GM12878 (cell line): ENCODE results near the gene ZYX. TPM values are rescaled to one million over a fixed set of nuclear protein-coding genes. Genes with fewer than 3 reads are reported as not detected.

ENCODE experiments used
- ATAC-seq: fragments of 200-7000 bp; cut with Tn5 transposase; 3 replicates; pipeline ENCODE4 v1.9.1; 2020; ENCODE audit warnings: mild to moderate bottlenecking, moderate library complexity
- BruUV-seq: library from RNA; stranded (reverse); fragments of 400-500 nt; replicated peaks from 2 replicates; lab custom pipeline; 2021; lab: Mats Ljungman, UMichigan
- CTCF ChIA-PET: fragments of 300-600 bp; sonication (Branson Sonifier 250); formaldehyde crosslinking; extraction: SDS; loops from one replicate; lab custom pipeline; 2021; ENCODE audit warnings: inconsistent platforms; lab: Yijun Ruan, JAX
- POLR2A ChIA-PET: fragments of 350-600 bp; formaldehyde crosslinking; extraction: SDS; loops from one replicate; lab custom pipeline; 2021; ENCODE audit warnings: inconsistent platforms; lab: Charles Lee
- RAD21 ChIA-PET: fragments of 300-600 bp; sonication (Branson Sonifier 250); formaldehyde crosslinking; loops from one replicate; lab custom pipeline; 2023; ENCODE audit warnings: antibody characterized with exemption; ENCODE audit not compliant: unreplicated experiment; lab: Charles Lee
- SMC1A ChIA-PET: fragments of 300-600 bp; sonication (Branson Sonifier 250); formaldehyde crosslinking; loops from one replicate; lab custom pipeline; 2023; ENCODE audit not compliant: unreplicated experiment, uncharacterized antibody; lab: Charles Lee
- DNase-seq: peaks from one replicate; pipeline ENCODE4 v3.0.0-alpha.2; 2011; ENCODE audit warnings: low read depth, low spot score
- FAIRE-seq: peaks from 3 replicates; lab custom pipeline; 2011; peaks lifted over from hg19 to GRCh38; lab: Jason Lieb, UNC
- H2AFZ ChIP-seq: 2 replicates; pipeline ENCODE4 v1.6.0; 2011; ENCODE audit warnings: low read depth, low read length, control low read depth; ENCODE audit not compliant: control insufficient read depth
- H3K27ac ChIP-seq: 2 replicates; pipeline ENCODE4 v1.5.1; 2011; ENCODE audit warnings: control low read depth; ENCODE audit not compliant: control insufficient read depth, insufficient read depth
- H3K27me3 ChIP-seq, 2 experiments: replicated peaks in 1 of 2; 2 replicates each; pipeline versions ENCODE4 v1.6.0 to v1.6.1; 2011; ENCODE audit warnings: low read length in 1 of 2; ENCODE audit not compliant: control insufficient read depth in 2 of 2, insufficient read depth in 2 of 2
- H3K36me3 ChIP-seq, 2 experiments: 2 replicates each; pipeline ENCODE4 v1.5.1; 2011; ENCODE audit warnings: low read length in 1 of 2; ENCODE audit not compliant: control insufficient read depth in 2 of 2, insufficient read depth in 2 of 2
- H3K4me1 ChIP-seq: 2 replicates; pipeline ENCODE4 v1.6.1; 2011; ENCODE audit warnings: mild to moderate bottlenecking, low read length, moderate library complexity, mixed read lengths; ENCODE audit not compliant: control insufficient read depth, insufficient read depth
- H3K4me2 ChIP-seq: 2 replicates; pipeline ENCODE4 v1.6.0; 2011; ENCODE audit warnings: control low read depth; ENCODE audit not compliant: control insufficient read depth, insufficient read depth
- H3K4me3 ChIP-seq: fragments of 200-600 bp; sonication (generic); 2 replicates; pipeline ENCODE4 v1.5.1; 2016
- H3K79me2 ChIP-seq: 2 replicates; pipeline ENCODE4 v1.6.0; 2011; ENCODE audit warnings: low read length; ENCODE audit not compliant: control insufficient read depth, insufficient read depth
- H3K9ac ChIP-seq: 2 replicates; pipeline ENCODE4 v1.8.0; 2011; ENCODE audit warnings: low read length, control low read depth, mixed read lengths; ENCODE audit not compliant: control insufficient read depth, insufficient read depth
- H3K9me3 ChIP-seq: replicated peaks from 3 replicates; pipeline ENCODE4 v1.5.1; 2011; ENCODE audit warnings: mild to moderate bottlenecking, low read length; ENCODE audit not compliant: control insufficient read depth, insufficient read depth
- H4K20me1 ChIP-seq: 2 replicates; pipeline ENCODE4 v1.6.0; 2011; ENCODE audit not compliant: control insufficient read depth, insufficient read depth
- ATF7 ChIP-seq: fragments of 450-650 bp; IDR thresholded peaks from 2 replicates; pipeline ENCODE4 v1.6.1; 2016; ENCODE audit warnings: low read depth, mild to moderate bottlenecking
- BMI1 ChIP-seq: fragments of 450-650 bp; IDR thresholded peaks from 2 replicates; pipeline ENCODE4 v1.6.1; 2016; ENCODE audit warnings: mild to moderate bottlenecking, moderate library complexity, borderline replicate concordance
- CHD1 ChIP-seq: IDR thresholded peaks from 2 replicates; pipeline ENCODE4 v1.6.1; 2012; ENCODE audit warnings: low read depth, low read length, improper control_type of control experiment
- FOS ChIP-seq: IDR thresholded peaks from 3 replicates; pipeline ENCODE4 v1.6.1; 2011; ENCODE audit warnings: borderline replicate concordance; ENCODE audit not compliant: insufficient read length; ENCODE audit errors: extremely low read depth
- HDGF ChIP-seq: fragments of 450-650 bp; IDR thresholded peaks from 2 replicates; pipeline ENCODE4 v1.6.1; 2016; ENCODE audit warnings: antibody characterized with exemption
- HSF1 ChIP-seq: fragments of 150-350 bp; IDR thresholded peaks from 2 replicates; pipeline ENCODE4 v1.6.1; 2014; ENCODE audit warnings: mild to moderate bottlenecking, low read depth, low read length
- NR2F1 ChIP-seq: fragments of 450-650 bp; conservative IDR thresholded peaks from 2 replicates; pipeline ENCODE4 v1.6.1; 2017; ENCODE audit warnings: mild to moderate bottlenecking
- POLR2AphosphoS5 ChIP-seq: IDR thresholded peaks from 2 replicates; pipeline ENCODE4 v1.6.1; 2011; ENCODE audit warnings: mild to moderate bottlenecking, low read length, inconsistent platforms
- RFX5 ChIP-seq: IDR thresholded peaks from 2 replicates; pipeline ENCODE4 v1.6.1; 2011; ENCODE audit warnings: low read depth, low read length, improper control_type of control experiment
- SIN3A ChIP-seq: IDR thresholded peaks from 2 replicates; pipeline ENCODE4 v1.6.1; 2012; ENCODE audit warnings: low read depth, low read length, improper control_type of control experiment
- SMC3 ChIP-seq: IDR thresholded peaks from 2 replicates; pipeline ENCODE4 v1.6.1; 2011; ENCODE audit warnings: low read length, improper control_type of control experiment, borderline replicate concordance
- SPI1 ChIP-seq: IDR thresholded peaks from 2 replicates; pipeline ENCODE4 v1.6.1; 2011; ENCODE audit warnings: low read depth, mild to moderate bottlenecking, low read length, moderate library complexity, borderline replicate concordance; ENCODE audit not compliant: insufficient read depth
- SUPT20H ChIP-seq: IDR thresholded peaks from 2 replicates; pipeline ENCODE4 v1.6.1; 2011; ENCODE audit warnings: low read depth, mild to moderate bottlenecking, low read length, moderate library complexity, borderline replicate concordance; ENCODE audit not compliant: control insufficient read depth
- YY1 ChIP-seq: IDR thresholded peaks from 2 replicates; pipeline ENCODE4 v1.6.1; 2011; ENCODE audit warnings: low read depth, mild to moderate bottlenecking, low read length
- ZBTB11 ChIP-seq: fragments of 450-650 bp; formaldehyde crosslinking; IDR thresholded peaks from 2 replicates; pipeline ENCODE4 v1.5.0; 2022; ENCODE audit warnings: mild to moderate bottlenecking, missing genetic modification characterization
- WGBS: methylation state at CpG from one replicate; pipeline ENCODE4 v1.1.6; 2016; ENCODE audit warnings: low lambda C conversion rate; ENCODE audit not compliant: insufficient replicate concordance, insufficient coverage; ENCODE audit errors: missing lambda C conversion rate; 5-methylcytosine and 5-hydroxymethylcytosine counted together
- in situ Hi-C: fragments of 300-500 bp; cut with MboI; formaldehyde crosslinking; loops from 9 replicates; pipeline ENCODE4 v1.14.3; 2018; ENCODE audit warnings: mixed read lengths
- intact Hi-C: fragments of 100-400 bp; cut with micrococcal nuclease; formaldehyde crosslinking; loops from one replicate; pipeline ENCODE4 v1.14.2; 2022; ENCODE audit not compliant: unreplicated experiment
- polyA plus RNA-seq, 11 experiments: library from polyadenylated mRNA; depleted of rRNA in 4 of 11; unstranded in 6 of 11; stranded (reverse) in 5 of 11; fragments of >200 nt; fragmentation: Nextera tagmentation in 4 of 11; fragmentation: Illumina TruSeq in 1 of 11; extraction: Ambion mirVana in 4 of 11; extraction: Trizol in 1 of 11; gene quantifications; 1 replicate in 1 of 11; 2 replicates in 10 of 11; pipeline versions ENCODE4 v1.2.1 to v1.2.3, GENCODE V29; 2011 to 2016; ENCODE audit warnings: inconsistent platforms in 2 of 11, missing spikeins in 2 of 11, low read depth in 1 of 11
- total RNA-seq, 4 experiments: library from RNA; depleted of rRNA in 3 of 4; stranded (reverse); fragments of >200 nt in 3 of 4; fragmentation: Illumina TruSeq in 1 of 4; extraction: Trizol in 1 of 4; gene quantifications; 2 replicates each; pipeline versions ENCODE4 v1.2.1 to v1.2.3, GENCODE V29; 2013 to 2021
- TF ChIP-seq, protein P1 (sequence below): fragments of 150-350 bp; IDR thresholded peaks from 2 replicates; pipeline ENCODE4 v1.6.1; 2016; ENCODE audit warnings: low read depth, low read length

Gene ZYX
- total and polyA plus RNA-seq, 10 of the 15 experiments (the other 5 are each of a cell fraction or from before 2014, with no cell fraction given) = 2.1 to 100 (median 27.6) TPM

DNA sequence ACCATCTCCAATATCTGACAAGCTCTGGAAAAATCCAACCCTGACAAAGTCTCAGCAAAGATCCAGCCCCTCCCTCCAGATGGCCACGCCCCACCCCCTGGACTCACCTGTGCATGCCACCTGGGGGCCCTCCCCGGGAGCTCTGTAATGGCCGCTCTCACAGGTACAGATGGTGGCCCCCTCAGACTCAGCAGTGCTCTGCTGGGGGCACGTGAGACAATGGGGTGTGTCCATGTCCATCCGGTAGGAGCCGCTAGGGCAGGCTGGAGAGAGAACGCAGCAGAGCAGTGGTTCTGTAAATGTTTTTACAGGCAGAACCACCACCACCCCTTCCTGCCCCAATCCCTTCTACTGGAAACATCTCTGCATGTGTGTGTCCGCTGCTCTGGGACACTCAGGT, 18.0 kb downstream of the ZYX start (continued):
- TF ChIP-seq SUPT20H = no peak
- no peak for TF ChIP-seq HSF1
- TF ChIP-seq NR2F1 = no peak
- no peak for TF ChIP-seq SPI1

DNA sequence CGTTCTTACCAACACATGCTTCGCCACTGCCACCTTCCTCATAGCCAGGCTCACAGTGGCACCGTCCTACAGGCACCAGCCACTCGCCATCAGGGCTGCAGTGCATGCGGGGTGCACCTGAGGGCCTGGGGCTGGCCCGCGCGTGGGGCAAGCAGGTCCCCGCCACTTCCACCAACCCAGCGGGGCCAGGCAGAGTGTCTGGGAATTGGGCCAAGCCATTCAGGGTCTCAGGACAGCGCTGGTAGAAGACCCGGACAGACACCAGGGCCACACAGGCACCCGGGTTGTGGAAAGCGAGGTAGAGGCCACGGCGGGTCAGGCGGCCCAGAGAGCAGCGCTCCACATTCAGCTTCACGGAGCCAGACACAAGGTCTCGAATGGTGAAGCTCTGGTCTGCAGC, 18.5 kb downstream of the ZYX start:
- no peaks in the 10 kb centered on the region for H4K20me1 ChIP-seq
- ChIA-PET CTCF (interaction anchor here (0.8 kb wide), 1 partner anchor 16 kb away, joined by 3 read pairs; no protein-coding TSS in a partner anchor), SMC1A (no interaction called here), RAD21 (no interaction called here), POLR2A (no interaction called here)
- no peak overlapping the region for H3K4me2 ChIP-seq
- BruUV-seq = no TSS peak
- H3K36me3 ChIP-seq = no peaks in the 10 kb centered on the region
- no peaks in the 10 kb centered on the region for H3K9me3 ChIP-seq
- H3K9ac ChIP-seq = no peak overlapping the region
- in situ Hi-C loops (no loop called here), intact Hi-C loops (no loop called here)
- no peaks in the 10 kb centered on the region for H3K4me1 ChIP-seq
- no peak overlapping the region for H3K4me3 ChIP-seq
- ATAC-seq (no peak), DNase-seq (no peak), FAIRE-seq (no peak)
- WGBS = 56% methylated on average over 20 of the region's 20 CpGs
- H3K27ac ChIP-seq = no peak overlapping the region
- no peaks in the 10 kb centered on the region for H3K79me2 ChIP-seq
- H3K27me3 ChIP-seq = no peaks in the 10 kb centered on the region
- H2AFZ ChIP-seq = no peak overlapping the region
- no peak for TF ChIP-seq HDGF
- TF ChIP-seq SMC3 = no peak
- no peak for TF ChIP-seq RFX5
- TF ChIP-seq ZBTB11 = no peak
- TF ChIP-seq ATF7 = no peak
- TF ChIP-seq SIN3A = no peak
- no peak for TF ChIP-seq FOS
- no peak for TF ChIP-seq YY1
- TF ChIP-seq BMI1 = no peak
- TF ChIP-seq, protein P1, sequence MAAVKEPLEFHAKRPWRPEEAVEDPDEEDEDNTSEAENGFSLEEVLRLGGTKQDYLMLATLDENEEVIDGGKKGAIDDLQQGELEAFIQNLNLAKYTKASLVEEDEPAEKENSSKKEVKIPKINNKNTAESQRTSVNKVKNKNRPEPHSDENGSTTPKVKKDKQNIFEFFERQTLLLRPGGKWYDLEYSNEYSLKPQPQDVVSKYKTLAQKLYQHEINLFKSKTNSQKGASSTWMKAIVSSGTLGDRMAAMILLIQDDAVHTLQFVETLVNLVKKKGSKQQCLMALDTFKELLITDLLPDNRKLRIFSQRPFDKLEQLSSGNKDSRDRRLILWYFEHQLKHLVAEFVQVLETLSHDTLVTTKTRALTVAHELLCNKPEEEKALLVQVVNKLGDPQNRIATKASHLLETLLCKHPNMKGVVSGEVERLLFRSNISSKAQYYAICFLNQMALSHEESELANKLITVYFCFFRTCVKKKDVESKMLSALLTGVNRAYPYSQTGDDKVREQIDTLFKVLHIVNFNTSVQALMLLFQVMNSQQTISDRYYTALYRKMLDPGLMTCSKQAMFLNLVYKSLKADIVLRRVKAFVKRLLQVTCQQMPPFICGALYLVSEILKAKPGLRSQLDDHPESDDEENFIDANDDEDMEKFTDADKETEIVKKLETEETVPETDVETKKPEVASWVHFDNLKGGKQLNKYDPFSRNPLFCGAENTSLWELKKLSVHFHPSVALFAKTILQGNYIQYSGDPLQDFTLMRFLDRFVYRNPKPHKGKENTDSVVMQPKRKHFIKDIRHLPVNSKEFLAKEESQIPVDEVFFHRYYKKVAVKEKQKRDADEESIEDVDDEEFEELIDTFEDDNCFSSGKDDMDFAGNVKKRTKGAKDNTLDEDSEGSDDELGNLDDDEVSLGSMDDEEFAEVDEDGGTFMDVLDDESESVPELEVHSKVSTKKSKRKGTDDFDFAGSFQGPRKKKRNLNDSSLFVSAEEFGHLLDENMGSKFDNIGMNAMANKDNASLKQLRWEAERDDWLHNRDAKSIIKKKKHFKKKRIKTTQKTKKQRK = no peak
- TF ChIP-seq CHD1 = no peak
- no peak for TF ChIP-seq POLR2AphosphoS5
